Smooth muscle cell (in vitro differentiated cells): ENCODE data around the gene C1orf21. TPM values are rescaled to one million over a fixed set of nuclear protein-coding genes. Genes with fewer than 3 reads are reported as not detected.
"Not testable (repeated sequence)": the region's sequence is repeated elsewhere in the genome, so short reads cannot be mapped to it uniquely, and the experiment has no call there.

Experiments used
- DNase-seq: peaks from one replicate; lab custom pipeline; 2025; ENCODE audit not compliant: unreplicated experiment; lab: John Stamatoyannopoulos, UW
- H2AFZ ChIP-seq: fragments of 200-600 bp; sonication (generic); 2 replicates; pipeline ENCODE4 v1.6.0; 2016; ENCODE audit warnings: antibody characterized with exemption, low read depth, mild to moderate bottlenecking
- H3F3A ChIP-seq: fragments of 200-600 bp; sonication (generic); 2 replicates; pipeline ENCODE4 v1.6.0; 2017; ENCODE audit warnings: antibody characterized with exemption, low read depth
- H3K27ac ChIP-seq: fragments of 200-600 bp; sonication (generic); 2 replicates; pipeline ENCODE4 v1.5.1; 2016; ENCODE audit warnings: low read depth, mild to moderate bottlenecking
- H3K27me3 ChIP-seq: fragments of 200-600 bp; sonication (generic); 2 replicates; pipeline ENCODE4 v1.6.1; 2016; ENCODE audit warnings: low read depth, mild to moderate bottlenecking
- H3K36me3 ChIP-seq: fragments of 200-600 bp; sonication (generic); 2 replicates; pipeline ENCODE4 v1.5.1; 2016; ENCODE audit warnings: low read depth
- H3K4me1 ChIP-seq: fragments of 200-600 bp; sonication (generic); 2 replicates; pipeline ENCODE4 v1.5.1; 2016; ENCODE audit warnings: low read depth
- H3K4me2 ChIP-seq: fragments of 200-600 bp; sonication (generic); 2 replicates; pipeline ENCODE4 v1.6.0; 2016; ENCODE audit warnings: mild to moderate bottlenecking
- H3K4me3 ChIP-seq: fragments of 200-600 bp; sonication (generic); 2 replicates; pipeline ENCODE4 v1.5.1; 2016; ENCODE audit warnings: mild to moderate bottlenecking
- H3K79me2 ChIP-seq: fragments of 200-600 bp; sonication (generic); 2 replicates; pipeline ENCODE4 v1.6.0; 2016; ENCODE audit warnings: low read depth, mild to moderate bottlenecking
- H3K9ac ChIP-seq: fragments of 200-600 bp; sonication (generic); 2 replicates; pipeline ENCODE4 v1.6.0; 2016; ENCODE audit warnings: low read depth
- H3K9me3 ChIP-seq: fragments of 200-600 bp; sonication (generic); replicated peaks from 2 replicates; pipeline ENCODE4 v1.5.1; 2016; ENCODE audit warnings: low read depth
- H4K20me1 ChIP-seq: fragments of 200-600 bp; sonication (generic); 2 replicates; pipeline ENCODE4 v1.6.0; 2016; ENCODE audit warnings: low read depth
- CTCF ChIP-seq: fragments of 200-600 bp; sonication (generic); IDR thresholded peaks from 2 replicates; pipeline ENCODE4 v1.5.1; 2017; ENCODE audit warnings: borderline replicate concordance, mild to moderate bottlenecking, antibody characterized with exemption; ENCODE audit not compliant: insufficient read depth, poor library complexity, severe bottlenecking
- WGBS: methylation state at CpG from one replicate; pipeline ENCODE4 v1.1.7; 2016; ENCODE audit warnings: low lambda C conversion rate; 5-methylcytosine and 5-hydroxymethylcytosine counted together
- polyA plus RNA-seq: library from polyadenylated mRNA; unstranded; fragments of >200 nt; fragmentation: Nextera tagmentation; extraction: Ambion mirVana; gene quantifications from 2 replicates; pipeline ENCODE4 v1.2.1, GENCODE V29; 2016
- total RNA-seq: library from RNA; depleted of rRNA; stranded (reverse); fragments of >200 nt; gene quantifications from 2 replicates; pipeline ENCODE4 v1.2.3, GENCODE V29; 2014

The C1orf21 gene
- total and polyA plus RNA-seq, 2 experiments from 2014 or later: 24.2 to 39.4 TPM

DNA sequence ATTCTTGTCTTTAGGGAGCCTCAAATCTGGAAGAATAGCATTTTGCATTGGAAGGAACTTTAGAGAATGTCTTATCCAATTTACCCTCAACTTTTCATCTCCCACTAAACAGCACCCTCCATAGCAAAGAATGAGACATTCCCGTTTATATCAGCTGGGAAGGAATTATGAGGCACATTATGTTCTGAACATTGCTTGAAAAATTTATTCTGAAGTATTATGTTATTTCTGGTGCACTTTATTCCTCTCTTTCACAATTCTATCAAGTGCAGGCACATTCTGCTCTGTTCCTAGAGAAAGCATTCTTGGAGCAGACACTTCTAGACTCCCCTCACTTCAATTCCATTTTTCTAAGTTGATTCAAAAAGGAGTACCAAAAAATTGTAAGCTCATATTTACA lies 220.0 kb downstream of the C1orf21 start:
- Histone ChIP-seq H3K9me3 (no peaks in the 10 kb centered on the region), H3K4me1 (peaks cover 6% of the 10 kb centered on the region), H3K9ac (no peak overlapping the region), H3F3A (no peaks in the 10 kb centered on the region), H3K79me2 (no peaks in the 10 kb centered on the region), H4K20me1 (no peaks in the 10 kb centered on the region), H3K27me3 (no peaks in the 10 kb centered on the region), H2AFZ (no peak overlapping the region), H3K36me3 (no peaks in the 10 kb centered on the region), H3K4me3 (no peak overlapping the region), H3K4me2 (no peak overlapping the region), H3K27ac (no peak overlapping the region)
- no peak for TF ChIP-seq CTCF
- WGBS: 94% methylated on average over 1 of the region's 1 CpG
- no peak for DNase-seq

- no peak overlapping the region for H3K27ac ChIP-seq
- H3F3A ChIP-seq: no peaks in the 10 kb centered on the region
- no peak overlapping the region for H3K4me3 ChIP-seq
- H3K4me1 ChIP-seq: peaks cover 9% of the 10 kb centered on the region
- no peak overlapping the region for H3K9ac ChIP-seq
- H3K36me3 ChIP-seq: no peaks in the 10 kb centered on the region
- no peaks in the 10 kb centered on the region for H3K79me2 ChIP-seq
- TF ChIP-seq CTCF: no peak
- no peak overlapping the region for H3K4me2 ChIP-seq
- no peak for DNase-seq
- H2AFZ ChIP-seq: no peak overlapping the region
- 94% methylated on average over 4 of the region's 4 CpGs for WGBS
- H3K9me3 ChIP-seq: no peaks in the 10 kb centered on the region
- H4K20me1 ChIP-seq: no peaks in the 10 kb centered on the region
- H3K27me3 ChIP-seq: no peaks in the 10 kb centered on the region
Observed at GRCh38 chr1:184608581-184608980, 221.8 kb downstream of the C1orf21 start.

DNA sequence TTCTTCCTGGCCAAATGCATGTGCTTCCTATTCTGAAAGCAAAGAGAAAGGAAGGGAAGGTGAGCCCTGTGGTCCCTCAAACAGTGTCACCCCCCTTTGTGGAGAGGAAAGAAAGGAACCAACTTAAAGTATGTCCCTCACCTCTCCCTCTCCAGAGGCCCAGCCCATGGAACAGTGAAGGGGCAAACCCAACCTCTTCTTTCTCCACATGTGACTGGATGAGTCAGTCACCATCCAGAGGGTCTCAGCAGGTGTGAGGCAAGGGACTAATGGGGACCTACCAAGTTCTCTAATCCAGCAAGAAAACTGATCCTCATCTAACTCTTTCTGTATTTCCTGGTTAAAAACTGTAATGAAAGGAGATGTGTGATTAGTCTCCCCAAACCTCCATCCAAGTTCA lies 222.2 kb downstream of the C1orf21 start:
- DNase-seq: no peak
- H3K4me2 ChIP-seq: no peak overlapping the region
- no peaks in the 10 kb centered on the region for H3K36me3 ChIP-seq
- no peak overlapping the region for H2AFZ ChIP-seq
- no peaks in the 10 kb centered on the region for H4K20me1 ChIP-seq
- no peak for TF ChIP-seq CTCF
- H3K79me2 ChIP-seq: no peaks in the 10 kb centered on the region
- peaks cover 9% of the 10 kb centered on the region for H3K4me1 ChIP-seq
- no peaks in the 10 kb centered on the region for H3K9me3 ChIP-seq
- no peak overlapping the region for H3K4me3 ChIP-seq
- H3K27ac ChIP-seq: no peak overlapping the region
- H3K27me3 ChIP-seq: no peaks in the 10 kb centered on the region
- no peak overlapping the region for H3K9ac ChIP-seq
- H3F3A ChIP-seq: no peaks in the 10 kb centered on the region

DNA sequence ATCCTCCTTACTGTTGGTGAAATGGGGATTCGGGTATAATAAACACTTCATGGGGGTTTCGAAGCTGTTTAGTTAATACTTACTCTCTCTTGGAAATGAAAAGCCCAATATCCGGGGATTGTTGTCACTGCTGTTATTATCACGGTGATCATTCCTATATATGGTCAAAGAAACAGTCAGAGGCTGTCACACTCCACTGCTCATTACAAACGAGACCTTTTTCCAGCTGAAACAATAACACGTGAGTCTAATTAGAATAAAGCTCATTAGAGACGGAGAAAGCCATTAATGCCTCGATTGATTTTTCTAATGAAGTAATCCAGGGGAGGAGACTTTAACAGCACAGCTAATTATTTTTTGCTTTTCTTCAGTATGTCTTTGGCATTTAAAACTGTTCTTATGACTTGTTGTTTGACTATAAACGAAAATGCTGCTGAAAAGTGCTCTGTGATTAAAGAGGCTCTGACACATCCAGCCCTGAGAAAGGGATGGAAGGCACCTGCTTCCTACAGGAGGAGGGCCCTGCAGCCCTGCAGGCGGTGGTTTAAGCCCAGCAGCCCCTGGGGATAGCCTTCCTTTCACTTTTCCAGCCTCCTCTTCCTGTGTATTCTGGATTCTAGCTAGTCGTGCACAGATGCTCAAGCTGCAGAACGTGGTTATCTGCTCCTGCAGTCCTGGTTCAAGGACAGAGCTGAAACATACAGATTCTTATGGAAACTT lies 224.2 kb downstream of the C1orf21 start:
- Histone ChIP-seq H3K36me3 (no peaks in the 10 kb centered on the region), H3K4me2 (no peak overlapping the region), H3K27me3 (no peaks in the 10 kb centered on the region), H3K79me2 (no peaks in the 10 kb centered on the region), H3K27ac (no peak overlapping the region), H2AFZ (no peak overlapping the region), H3F3A (no peaks in the 10 kb centered on the region), H3K4me3 (no peak overlapping the region), H3K9me3 (no peaks in the 10 kb centered on the region), H3K4me1 (peaks cover 12% of the 10 kb centered on the region), H4K20me1 (no peaks in the 10 kb centered on the region), H3K9ac (no peak overlapping the region)
- DNase-seq: no peak
- TF ChIP-seq CTCF: no peak
- WGBS: 89% methylated on average over 12 of the region's 12 CpGs

DNA sequence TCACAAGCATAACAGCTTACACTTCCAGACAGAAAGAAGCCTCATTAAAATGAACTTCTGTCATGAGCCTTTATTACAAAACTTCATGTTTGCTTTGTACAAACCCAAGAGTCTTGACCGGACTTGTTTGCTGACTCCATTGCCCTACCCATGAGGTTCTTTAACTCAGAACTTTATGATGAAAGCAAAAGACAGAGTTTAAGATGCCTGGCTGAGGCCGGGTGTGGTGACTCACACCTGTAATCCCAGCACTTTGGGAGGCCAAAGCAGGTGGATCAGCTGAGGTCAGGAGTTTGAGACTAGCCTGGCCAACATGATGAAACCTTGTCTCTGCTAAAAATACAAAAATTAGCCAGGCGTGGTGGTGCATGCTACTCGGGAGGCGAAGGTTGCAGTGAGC lies 225.4 kb downstream of the C1orf21 start:
- Histone ChIP-seq H3K27ac (peak overlapping the region; percentile 47), H3K4me1 (peaks cover 12% of the 10 kb centered on the region)
- H3K36me3 ChIP-seq, H3F3A ChIP-seq, H3K79me2 ChIP-seq, H3K9me3 ChIP-seq, H3K4me3 ChIP-seq, H3K4me2 ChIP-seq, DNase-seq, H2AFZ ChIP-seq, H4K20me1 ChIP-seq, H3K27me3 ChIP-seq, H3K9ac ChIP-seq: not testable (repeated sequence)
- WGBS: 71% methylated on average over 5 of the region's 5 CpGs
